ENCODE measurements around the gene APLP1. TPM values are rescaled to one million over a fixed set of nuclear protein-coding genes. Genes with fewer than 3 reads are reported as not detected.

Gene APLP1
- polyA plus RNA-seq, 1 donor (not counting 4 experiments of a cell fraction or from before 2014, with no cell fraction given) = 0.50 TPM

DNA sequence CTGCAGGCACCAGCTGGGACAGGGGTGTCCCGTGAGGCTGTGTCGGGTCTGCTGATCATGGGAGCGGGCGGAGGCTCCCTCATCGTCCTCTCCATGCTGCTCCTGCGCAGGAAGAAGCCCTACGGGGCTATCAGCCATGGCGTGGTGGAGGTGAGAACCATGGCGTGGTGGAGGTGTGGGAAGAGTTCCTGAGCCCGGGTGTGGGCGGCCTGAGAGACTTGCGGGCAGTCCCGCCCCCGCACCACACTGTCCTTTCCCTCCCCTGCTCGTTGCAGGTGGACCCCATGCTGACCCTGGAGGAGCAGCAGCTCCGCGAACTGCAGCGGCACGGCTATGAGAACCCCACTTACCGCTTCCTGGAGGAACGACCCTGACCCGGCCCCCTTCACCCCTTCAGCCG is 10.7 kb downstream of the APLP1 start:
- Histone ChIP-seq H3K4me3 (ENCODE audit: control insufficient read depth in 2 of 3, extremely low read depth in 1 of 3, insufficient read depth in 2 of 3, low read depth in 1 of 3, low read length in 3 of 3) (no peak overlapping the region), H3K9me1 (ENCODE audit: control insufficient read depth, extremely low read depth, insufficient read depth, low read length) (no peaks in the 10 kb centered on the region), H2AFZ (ENCODE audit: control insufficient read depth, low read length) (no peak overlapping the region), H3K4me2 (ENCODE audit: control insufficient read depth, extremely low read depth, insufficient read depth, low read depth, low read length) (no peak overlapping the region), H3K27ac (ENCODE audit: control insufficient read depth, insufficient read depth, low read length) (no peak overlapping the region), H3K9ac (ENCODE audit: control insufficient read depth, extremely low read depth, insufficient read depth, low read length) (no peak overlapping the region), H3K4me1 (ENCODE audit: control insufficient read depth, extremely low read depth, insufficient read depth, low read length) (no peaks in the 10 kb centered on the region), H3K36me3 (ENCODE audit: control insufficient read depth in 2 of 2, extremely low read depth in 1 of 2, insufficient read depth in 2 of 2, low read length in 2 of 2) (no peaks in the 10 kb centered on the region), H3K9me3 (ENCODE audit: control insufficient read depth, low read depth, low read length) (no peaks in the 10 kb centered on the region), H4K20me1 (ENCODE audit: control insufficient read depth, extremely low read depth, insufficient read depth, low read length) (peaks cover 2% of the 10 kb centered on the region), H3K79me2 (ENCODE audit: control insufficient read depth, insufficient read depth, low read length) (no peaks in the 10 kb centered on the region), H3K27me3 (ENCODE audit: control insufficient read depth, extremely low read depth, insufficient read depth, low read length) (peaks cover 7% of the 10 kb centered on the region)
- TF ChIP-seq EZH2 (IDR thresholded peaks at IDR 0.05; ENCODE audit: low read length) = no peak
- TF ChIP-seq, protein P1, sequence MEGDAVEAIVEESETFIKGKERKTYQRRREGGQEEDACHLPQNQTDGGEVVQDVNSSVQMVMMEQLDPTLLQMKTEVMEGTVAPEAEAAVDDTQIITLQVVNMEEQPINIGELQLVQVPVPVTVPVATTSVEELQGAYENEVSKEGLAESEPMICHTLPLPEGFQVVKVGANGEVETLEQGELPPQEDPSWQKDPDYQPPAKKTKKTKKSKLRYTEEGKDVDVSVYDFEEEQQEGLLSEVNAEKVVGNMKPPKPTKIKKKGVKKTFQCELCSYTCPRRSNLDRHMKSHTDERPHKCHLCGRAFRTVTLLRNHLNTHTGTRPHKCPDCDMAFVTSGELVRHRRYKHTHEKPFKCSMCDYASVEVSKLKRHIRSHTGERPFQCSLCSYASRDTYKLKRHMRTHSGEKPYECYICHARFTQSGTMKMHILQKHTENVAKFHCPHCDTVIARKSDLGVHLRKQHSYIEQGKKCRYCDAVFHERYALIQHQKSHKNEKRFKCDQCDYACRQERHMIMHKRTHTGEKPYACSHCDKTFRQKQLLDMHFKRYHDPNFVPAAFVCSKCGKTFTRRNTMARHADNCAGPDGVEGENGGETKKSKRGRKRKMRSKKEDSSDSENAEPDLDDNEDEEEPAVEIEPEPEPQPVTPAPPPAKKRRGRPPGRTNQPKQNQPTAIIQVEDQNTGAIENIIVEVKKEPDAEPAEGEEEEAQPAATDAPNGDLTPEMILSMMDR (optimal IDR thresholded peaks at IDR 0.05 in 1 of 3, IDR thresholded peaks at IDR 0.05 in 1 of 3, conservative IDR thresholded peaks at IDR 0.05 in 1 of 3; ENCODE audit: extremely low read depth in 1 of 3, insufficient read depth in 2 of 3, low read length in 3 of 3) = no peak
- dilution Hi-C loops (cut with MboI; ENCODE audit: extremely low pct_ligation_motif_present, low sequenced_read_pairs) = no loop called here
- DNase-seq (ENCODE audit: low read depth, low spot score) = no peak
- FAIRE-seq = no peak

DNA sequence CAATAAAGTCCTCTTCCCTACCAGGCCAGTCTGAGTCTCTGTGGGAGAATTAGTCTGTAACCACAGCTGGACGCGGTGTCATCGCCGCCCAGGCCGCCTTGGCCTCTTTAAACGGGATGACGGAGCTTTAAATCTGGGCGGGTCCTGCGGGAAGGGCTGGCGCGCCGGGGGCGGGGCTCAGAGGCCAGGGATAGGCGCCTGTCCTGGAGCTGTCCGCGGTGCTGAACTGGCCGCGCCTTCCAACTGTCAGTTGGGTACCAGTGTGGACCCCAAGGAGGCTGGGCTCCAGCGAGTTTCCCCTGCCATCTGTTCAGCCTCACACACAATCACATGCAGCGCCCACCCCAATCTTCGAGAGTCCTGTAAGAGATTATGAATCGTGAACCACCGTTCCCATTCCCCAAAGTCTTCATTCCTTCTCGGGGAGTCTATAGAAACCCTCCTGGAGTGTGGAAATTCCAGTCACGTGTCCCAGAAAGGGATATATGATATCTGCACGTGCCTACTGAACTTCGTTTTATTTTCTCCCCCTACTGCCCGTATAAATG is 11.5 kb downstream of the APLP1 start:
- dilution Hi-C loops (cut with MboI; ENCODE audit: extremely low pct_ligation_motif_present, low sequenced_read_pairs) = no loop called here
- no peak for DNase-seq (ENCODE audit: low read depth, low spot score)
- no peak overlapping the region for H3K4me2 ChIP-seq (ENCODE audit: control insufficient read depth, extremely low read depth, insufficient read depth, low read depth, low read length)

More for the DNA sequence above, 11.5 kb downstream of the APLP1 start:
- no peak overlapping the region for H3K27ac ChIP-seq (ENCODE audit: control insufficient read depth, insufficient read depth, low read length)
- no peaks in the 10 kb centered on the region for H3K36me3 ChIP-seq (ENCODE audit: control insufficient read depth in 2 of 2, extremely low read depth in 1 of 2, insufficient read depth in 2 of 2, low read length in 2 of 2)
- H3K4me3 ChIP-seq (ENCODE audit: control insufficient read depth in 2 of 3, extremely low read depth in 1 of 3, insufficient read depth in 2 of 3, low read depth in 1 of 3, low read length in 3 of 3) = no peak overlapping the region
- no peaks in the 10 kb centered on the region for H3K9me3 ChIP-seq (ENCODE audit: control insufficient read depth, low read depth, low read length)
- TF ChIP-seq, protein P1 (optimal IDR thresholded peaks at IDR 0.05 in 1 of 3, IDR thresholded peaks at IDR 0.05 in 1 of 3, conservative IDR thresholded peaks at IDR 0.05 in 1 of 3; ENCODE audit: extremely low read depth in 1 of 3, insufficient read depth in 2 of 3, low read length in 3 of 3) = no peak
- TF ChIP-seq EZH2 (IDR thresholded peaks at IDR 0.05; ENCODE audit: low read length) = no peak
- no peaks in the 10 kb centered on the region for H3K9me1 ChIP-seq (ENCODE audit: control insufficient read depth, extremely low read depth, insufficient read depth, low read length)
- peaks cover 2% of the 10 kb centered on the region for H4K20me1 ChIP-seq (ENCODE audit: control insufficient read depth, extremely low read depth, insufficient read depth, low read length)
- FAIRE-seq = peak; percentile 84
- no peak overlapping the region for H2AFZ ChIP-seq (ENCODE audit: control insufficient read depth, low read length)
- no peak overlapping the region for H3K9ac ChIP-seq (ENCODE audit: control insufficient read depth, extremely low read depth, insufficient read depth, low read length)
- no peaks in the 10 kb centered on the region for H3K79me2 ChIP-seq (ENCODE audit: control insufficient read depth, insufficient read depth, low read length)
- peaks cover 7% of the 10 kb centered on the region for H3K27me3 ChIP-seq (ENCODE audit: control insufficient read depth, extremely low read depth, insufficient read depth, low read length)
- no peaks in the 10 kb centered on the region for H3K4me1 ChIP-seq (ENCODE audit: control insufficient read depth, extremely low read depth, insufficient read depth, low read length)

Data from keratinocyte (primary cell).